ENCODE measurements around the gene SLC26A9.

Gene SLC26A9

DNA sequence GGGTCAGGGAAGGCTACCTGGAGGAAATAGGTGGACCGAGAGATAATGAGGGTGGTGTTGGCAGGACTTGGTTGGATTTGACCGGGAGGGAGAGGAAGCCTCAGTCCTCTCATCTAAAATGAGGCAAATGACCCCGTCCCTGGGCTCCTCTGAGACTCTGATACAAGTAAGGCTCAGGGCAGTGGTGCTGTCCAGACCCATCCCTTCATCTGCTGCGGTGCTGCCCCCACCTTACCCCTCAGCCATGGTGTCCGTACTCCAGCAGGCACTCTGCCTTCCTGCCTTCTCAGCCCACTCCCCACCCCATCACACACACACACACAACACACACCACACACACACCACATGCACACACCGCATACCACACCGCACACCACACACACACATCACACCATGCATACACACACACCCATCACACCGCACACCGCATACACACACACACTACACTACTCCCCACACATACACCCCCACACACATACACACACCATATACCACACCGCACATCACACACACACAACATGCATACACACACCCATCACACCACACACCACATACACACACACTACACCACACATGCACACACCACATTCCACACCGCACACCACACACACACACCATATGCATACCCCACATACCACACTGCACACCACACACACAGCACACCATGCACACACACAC lies 29.4 kb upstream of the SLC26A9 start:
- H3K9ac ChIP-seq (ENCODE audit: low read depth, low read length) = no peak overlapping the region
- H3K9me3 ChIP-seq (replicated peaks; ENCODE audit: low read length) = no peaks in the 10 kb centered on the region
- H3K4me3 ChIP-seq (ENCODE audit: low read length) = no peak overlapping the region
- H3K4me1 ChIP-seq (ENCODE audit: control insufficient read depth, insufficient read depth, low read length) = no peaks in the 10 kb centered on the region
- no peak overlapping the region for H3K4me2 ChIP-seq (ENCODE audit: low read length)
- no peaks in the 10 kb centered on the region for H3K36me3 ChIP-seq (ENCODE audit: insufficient read depth, low read length)
- H3K27me3 ChIP-seq (ENCODE audit: control insufficient read depth, insufficient read depth, low read length) = peaks cover 4% of the 10 kb centered on the region

GRCh38 chr1:205972081-205972480 lies 28.8 kb upstream of the SLC26A9 start:
- no peak overlapping the region for H3K4me2 ChIP-seq (ENCODE audit: low read length)
- no peaks in the 10 kb centered on the region for H3K4me1 ChIP-seq (ENCODE audit: control insufficient read depth, insufficient read depth, low read length)
- H3K9ac ChIP-seq (ENCODE audit: low read depth, low read length) = no peak overlapping the region
- peaks cover 6% of the 10 kb centered on the region for H3K27me3 ChIP-seq (ENCODE audit: control insufficient read depth, insufficient read depth, low read length)
- H3K36me3 ChIP-seq (ENCODE audit: insufficient read depth, low read length) = no peaks in the 10 kb centered on the region
- no peak overlapping the region for H3K4me3 ChIP-seq (ENCODE audit: low read length)
- H3K9me3 ChIP-seq (replicated peaks; ENCODE audit: low read length) = no peaks in the 10 kb centered on the region

DNA sequence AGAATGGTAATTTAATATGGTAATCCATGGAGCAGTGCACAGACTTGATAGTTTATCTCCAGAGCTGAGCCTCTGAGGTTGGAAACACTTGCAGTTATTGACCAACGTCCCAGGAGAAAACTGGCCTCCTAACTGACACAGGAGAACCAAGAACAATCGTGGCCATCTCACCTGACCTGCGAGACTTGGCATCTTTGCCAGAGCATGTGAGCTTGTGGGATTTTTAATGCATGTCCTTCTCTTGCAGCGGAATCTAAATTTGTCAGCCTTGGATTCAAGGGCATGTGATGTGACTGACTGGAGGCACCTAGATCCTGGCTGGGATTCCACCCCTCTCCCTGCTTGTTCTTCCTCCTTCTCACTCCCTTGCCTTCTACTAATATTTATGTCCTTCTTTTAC lies 27.8 kb upstream of the SLC26A9 start:
- H3K4me1 ChIP-seq (ENCODE audit: control insufficient read depth, insufficient read depth, low read length) = no peaks in the 10 kb centered on the region
- H3K9ac ChIP-seq (ENCODE audit: low read depth, low read length) = no peak overlapping the region
- H3K4me3 ChIP-seq (ENCODE audit: low read length) = no peak overlapping the region
- H3K36me3 ChIP-seq (ENCODE audit: insufficient read depth, low read length) = no peaks in the 10 kb centered on the region
- H3K9me3 ChIP-seq (replicated peaks; ENCODE audit: low read length) = no peaks in the 10 kb centered on the region
- peaks cover 9% of the 10 kb centered on the region for H3K27me3 ChIP-seq (ENCODE audit: control insufficient read depth, insufficient read depth, low read length)
- H3K4me2 ChIP-seq (ENCODE audit: low read length) = no peak overlapping the region

- no peaks in the 10 kb centered on the region for H3K9me3 ChIP-seq (replicated peaks; ENCODE audit: low read length)
- H3K27me3 ChIP-seq (ENCODE audit: control insufficient read depth, insufficient read depth, low read length) = peaks cover 14% of the 10 kb centered on the region
Observed at GRCh38 chr1:205970486-205970885, 27.2 kb upstream of the SLC26A9 start.

DNA sequence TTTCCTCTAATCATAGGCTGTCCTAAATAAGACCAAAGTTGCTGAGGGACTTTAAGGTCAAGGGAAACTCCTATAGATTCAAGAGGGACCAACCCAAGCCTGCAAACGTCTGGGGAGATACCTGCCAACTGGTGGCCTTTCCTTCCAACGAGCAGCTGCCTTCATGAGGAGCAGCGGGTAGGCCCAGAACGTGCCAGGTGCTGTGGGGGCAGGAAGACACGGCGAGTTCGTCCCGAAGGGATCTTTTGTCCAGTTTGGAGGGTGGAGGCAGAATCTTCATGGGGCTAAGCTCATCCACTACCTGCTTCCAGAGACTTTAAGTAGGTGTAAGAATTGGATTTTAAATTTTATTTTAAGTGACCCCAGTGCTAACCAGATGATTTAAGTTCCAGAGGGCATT lies 26.0 kb upstream of the SLC26A9 start:
- Histone ChIP-seq H3K36me3 (ENCODE audit: insufficient read depth, low read length) (no peaks in the 10 kb centered on the region), H3K4me3 (ENCODE audit: low read length) (no peak overlapping the region), H3K9me3 (replicated peaks; ENCODE audit: low read length) (no peaks in the 10 kb centered on the region), H3K4me2 (ENCODE audit: low read length) (no peak overlapping the region), H3K9ac (ENCODE audit: low read depth, low read length) (no peak overlapping the region), H3K27me3 (ENCODE audit: control insufficient read depth, insufficient read depth, low read length) (peaks cover 16% of the 10 kb centered on the region), H3K4me1 (ENCODE audit: control insufficient read depth, insufficient read depth, low read length) (no peaks in the 10 kb centered on the region)

More at GRCh38 chr1:205970486-205970885, 27.2 kb upstream of the SLC26A9 start:
- Histone ChIP-seq H3K4me1 (ENCODE audit: control insufficient read depth, insufficient read depth, low read length) (no peaks in the 10 kb centered on the region), H3K4me3 (ENCODE audit: low read length) (no peak overlapping the region), H3K36me3 (ENCODE audit: insufficient read depth, low read length) (no peaks in the 10 kb centered on the region), H3K4me2 (ENCODE audit: low read length) (no peak overlapping the region), H3K9ac (ENCODE audit: low read depth, low read length) (no peak overlapping the region)

- peaks cover 7% of the 10 kb centered on the region for H3K4me1 ChIP-seq (ENCODE audit: control insufficient read depth, insufficient read depth, low read length)
- peaks cover 17% of the 10 kb centered on the region for H3K27me3 ChIP-seq (ENCODE audit: control insufficient read depth, insufficient read depth, low read length)
- H3K9ac ChIP-seq (ENCODE audit: low read depth, low read length) = no peak overlapping the region
- no peak overlapping the region for H3K4me3 ChIP-seq (ENCODE audit: low read length)
- no peak overlapping the region for H3K4me2 ChIP-seq (ENCODE audit: low read length)
- H3K9me3 ChIP-seq (replicated peaks; ENCODE audit: low read length) = no peaks in the 10 kb centered on the region
- no peaks in the 10 kb centered on the region for H3K36me3 ChIP-seq (ENCODE audit: insufficient read depth, low read length)
Observed at GRCh38 chr1:205967554-205968335, 24.5 kb upstream of the SLC26A9 start.

GRCh38 chr1:205965036-205965884 lies 22.0 kb upstream of the SLC26A9 start:
- Histone ChIP-seq H3K4me2 (ENCODE audit: low read length) (no peak overlapping the region), H3K9me3 (replicated peaks; ENCODE audit: low read length) (no peaks in the 10 kb centered on the region), H3K9ac (ENCODE audit: low read depth, low read length) (no peak overlapping the region), H3K4me3 (ENCODE audit: low read length) (no peak overlapping the region), H3K4me1 (ENCODE audit: control insufficient read depth, insufficient read depth, low read length) (peaks cover 7% of the 10 kb centered on the region), H3K27me3 (ENCODE audit: control insufficient read depth, insufficient read depth, low read length) (peaks cover 28% of the 10 kb centered on the region), H3K36me3 (ENCODE audit: insufficient read depth, low read length) (no peaks in the 10 kb centered on the region)

- Histone ChIP-seq H3K4me3 (ENCODE audit: low read length) (no peak overlapping the region), H3K4me2 (ENCODE audit: low read length) (no peak overlapping the region), H3K27me3 (ENCODE audit: control insufficient read depth, insufficient read depth, low read length) (peaks cover 45% of the 10 kb centered on the region), H3K9ac (ENCODE audit: low read depth, low read length) (no peak overlapping the region), H3K9me3 (replicated peaks; ENCODE audit: low read length) (no peaks in the 10 kb centered on the region), H3K4me1 (ENCODE audit: control insufficient read depth, insufficient read depth, low read length) (peaks cover 7% of the 10 kb centered on the region), H3K36me3 (ENCODE audit: insufficient read depth, low read length) (no peaks in the 10 kb centered on the region)
Observed at GRCh38 chr1:205963352-205964155, 20.3 kb upstream of the SLC26A9 start.

- Histone ChIP-seq H3K4me1 (ENCODE audit: control insufficient read depth, insufficient read depth, low read length) (peaks cover 7% of the 10 kb centered on the region), H3K9me3 (replicated peaks; ENCODE audit: low read length) (no peaks in the 10 kb centered on the region), H3K4me3 (ENCODE audit: low read length) (no peak overlapping the region), H3K4me2 (ENCODE audit: low read length) (no peak overlapping the region), H3K9ac (ENCODE audit: low read depth, low read length) (no peak overlapping the region), H3K36me3 (ENCODE audit: insufficient read depth, low read length) (no peaks in the 10 kb centered on the region), H3K27me3 (ENCODE audit: control insufficient read depth, insufficient read depth, low read length) (peaks cover 47% of the 10 kb centered on the region)
Observed at GRCh38 chr1:205962821-205963221, 19.6 kb upstream of the SLC26A9 start.

DNA sequence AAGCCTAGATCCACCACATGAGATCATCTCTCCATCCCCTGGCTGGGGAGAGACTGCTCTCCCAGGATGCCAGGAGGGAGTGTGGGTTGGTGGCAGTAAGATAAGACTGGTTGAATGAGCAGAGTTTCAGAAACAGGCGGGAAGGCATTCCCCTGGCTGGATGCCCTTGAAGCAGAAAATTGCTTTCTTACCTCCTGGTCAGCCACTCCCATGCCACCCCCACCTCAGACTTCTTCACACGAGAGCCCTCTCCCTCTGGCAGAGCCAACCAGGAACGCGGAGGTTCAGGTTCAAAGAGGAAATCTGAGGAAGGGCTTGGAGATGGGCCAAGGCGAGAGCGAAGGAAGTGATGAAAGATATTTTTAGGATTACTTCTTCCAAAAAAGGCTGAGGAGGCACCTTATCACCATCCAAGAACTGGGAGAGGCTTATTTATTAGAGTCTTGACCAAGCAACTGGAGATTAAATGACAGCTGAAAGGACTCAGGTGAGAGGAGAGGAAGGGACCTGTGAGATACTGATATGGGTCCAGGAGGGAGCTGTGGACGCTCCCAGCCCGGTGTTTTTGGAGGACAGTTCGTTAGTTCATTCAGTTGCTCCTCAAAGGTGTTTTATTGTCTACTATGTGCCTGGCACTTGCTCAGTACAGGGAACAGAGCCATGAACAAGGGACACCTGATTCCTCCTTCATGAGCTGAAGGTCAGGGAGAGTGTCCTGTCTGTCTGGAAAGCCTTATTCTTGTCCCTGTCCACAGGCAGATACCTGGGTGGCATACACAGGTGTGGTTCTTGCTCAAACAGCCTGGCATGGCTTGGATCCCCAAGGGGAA lies 18.9 kb upstream of the SLC26A9 start:
- Histone ChIP-seq H3K27me3 (ENCODE audit: control insufficient read depth, insufficient read depth, low read length) (peaks cover 49% of the 10 kb centered on the region), H3K9me3 (replicated peaks; ENCODE audit: low read length) (no peaks in the 10 kb centered on the region), H3K36me3 (ENCODE audit: insufficient read depth, low read length) (no peaks in the 10 kb centered on the region), H3K4me3 (ENCODE audit: low read length) (no peak overlapping the region), H3K4me1 (ENCODE audit: control insufficient read depth, insufficient read depth, low read length) (peaks cover 7% of the 10 kb centered on the region), H3K4me2 (ENCODE audit: low read length) (no peak overlapping the region), H3K9ac (ENCODE audit: low read depth, low read length) (no peak overlapping the region)
